ENCODE measurements around the gene HOXB8. TPM values are rescaled to one million over a fixed set of nuclear protein-coding genes. Genes with fewer than 3 reads are reported as not detected.

Gene HOXB8
- total RNA-seq, 1 donor from 2014 or later = not detected

- DNase-seq (ENCODE audit: low read depth in 2 of 2) = no peak
These were observed 31.3 kb downstream of the HOXB8 start for GRCh38 chr17:48583708-48584222.

GRCh38 chr17:48582750-48583069 is 32.4 kb downstream of the HOXB8 start:
- DNase-seq (ENCODE audit: low read depth in 2 of 2) = no peak

GRCh38 chr17:48579760-48580554 is 35.1 kb downstream of the HOXB8 start:
- DNase-seq (ENCODE audit: low read depth in 2 of 2) = no peak

DNA sequence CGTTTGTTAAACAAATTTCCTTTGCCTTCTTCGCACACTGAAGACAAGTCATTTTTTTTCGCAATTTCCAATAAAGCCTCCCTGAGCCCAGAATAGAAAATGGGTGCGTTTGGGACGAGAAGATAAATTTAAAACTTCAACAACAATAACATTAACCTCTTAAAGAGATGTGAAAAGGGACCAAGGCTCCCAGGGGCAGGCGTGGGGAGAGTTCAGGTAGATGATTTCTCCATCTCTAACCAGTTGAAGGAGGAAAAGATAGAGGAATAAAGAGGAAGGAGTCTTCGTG is 35.7 kb downstream of the HOXB8 start:
- no peak for DNase-seq (ENCODE audit: low read depth in 2 of 2)

DNA sequence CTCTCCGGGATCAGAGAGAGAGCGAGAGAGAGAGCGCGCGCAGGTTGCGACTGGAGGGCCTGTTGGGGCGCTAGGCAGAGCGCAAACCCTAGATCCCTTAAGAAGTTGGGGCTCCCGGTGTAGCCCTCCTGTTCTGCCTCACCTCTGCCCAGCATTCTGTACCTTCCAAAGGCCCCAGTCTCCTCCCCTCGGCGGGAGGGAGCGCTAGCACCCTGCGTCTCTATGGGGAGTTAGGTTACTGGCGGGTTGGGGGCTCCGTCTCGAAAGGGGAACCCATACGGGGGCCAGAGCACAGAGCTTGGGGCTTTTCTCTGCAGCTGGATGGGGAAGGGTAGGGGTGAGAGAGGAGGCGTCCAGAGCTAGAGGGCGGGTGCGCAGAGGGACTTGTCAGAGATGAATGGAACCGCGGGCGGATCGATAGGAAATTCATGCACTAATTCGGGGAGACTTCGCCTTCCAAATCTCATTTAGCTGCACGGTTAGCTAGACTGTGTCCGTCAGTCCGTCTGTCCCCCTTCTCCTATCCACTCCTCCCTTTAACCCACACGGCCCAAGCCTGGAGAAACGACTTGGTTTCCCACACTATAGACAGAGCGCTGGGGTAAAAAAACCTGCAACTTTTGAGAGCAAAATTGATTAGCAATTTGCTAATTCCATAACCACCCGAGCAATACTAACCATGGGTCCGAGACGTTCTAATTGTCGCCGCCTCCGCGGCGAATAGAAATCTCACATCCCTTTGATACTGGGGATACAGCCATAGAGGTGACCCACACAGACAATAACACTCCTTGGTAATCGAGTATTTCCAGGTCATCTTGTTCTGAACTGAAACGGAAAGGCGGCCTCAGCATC is 36.2 kb downstream of the HOXB8 start:
- peak; percentile 38 to 72 for DNase-seq (ENCODE audit: low read depth in 2 of 2)

DNA sequence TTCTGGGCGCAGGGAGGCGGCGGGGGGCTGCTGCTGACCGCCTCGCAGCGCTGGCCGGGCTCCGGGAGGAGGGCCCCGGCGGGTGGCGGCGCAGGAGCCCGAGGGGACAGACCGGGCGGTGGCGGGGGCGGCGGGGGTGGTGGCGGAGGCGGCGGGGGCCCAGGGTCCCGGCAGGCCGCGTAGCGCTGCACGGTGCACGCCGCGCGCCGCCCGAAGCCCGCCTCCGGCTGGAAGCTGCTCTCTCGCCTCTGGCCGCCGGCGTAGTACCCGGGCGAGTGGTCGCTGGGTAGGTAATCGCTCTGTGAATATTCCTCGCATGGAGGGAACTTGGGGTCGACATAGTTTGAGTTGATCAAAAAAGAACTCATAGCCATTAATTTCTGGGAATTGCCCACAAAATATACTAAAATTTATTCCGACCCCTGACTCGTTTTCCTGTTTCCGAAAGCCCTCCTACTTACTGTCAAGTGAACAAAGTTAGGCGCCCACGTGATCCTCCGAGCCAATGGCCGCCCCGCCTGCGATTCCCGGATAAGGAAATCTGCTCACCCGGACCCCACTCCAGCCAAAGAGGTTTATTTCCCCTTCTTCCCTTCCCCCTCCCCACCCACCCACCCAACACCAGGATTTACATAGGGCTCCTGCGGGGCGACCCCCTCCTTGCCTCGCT is 37.0 kb downstream of the HOXB8 start, which contains the start of gene HOXB4:
HOXB4 (minus strand) TSS at position 405 of the 670 bp plus-strand sequence; CDS start at position 374, 31 bp downstream.
- DNase-seq (ENCODE audit: low read depth in 2 of 2) = peak; percentile 88 to 90

DNA sequence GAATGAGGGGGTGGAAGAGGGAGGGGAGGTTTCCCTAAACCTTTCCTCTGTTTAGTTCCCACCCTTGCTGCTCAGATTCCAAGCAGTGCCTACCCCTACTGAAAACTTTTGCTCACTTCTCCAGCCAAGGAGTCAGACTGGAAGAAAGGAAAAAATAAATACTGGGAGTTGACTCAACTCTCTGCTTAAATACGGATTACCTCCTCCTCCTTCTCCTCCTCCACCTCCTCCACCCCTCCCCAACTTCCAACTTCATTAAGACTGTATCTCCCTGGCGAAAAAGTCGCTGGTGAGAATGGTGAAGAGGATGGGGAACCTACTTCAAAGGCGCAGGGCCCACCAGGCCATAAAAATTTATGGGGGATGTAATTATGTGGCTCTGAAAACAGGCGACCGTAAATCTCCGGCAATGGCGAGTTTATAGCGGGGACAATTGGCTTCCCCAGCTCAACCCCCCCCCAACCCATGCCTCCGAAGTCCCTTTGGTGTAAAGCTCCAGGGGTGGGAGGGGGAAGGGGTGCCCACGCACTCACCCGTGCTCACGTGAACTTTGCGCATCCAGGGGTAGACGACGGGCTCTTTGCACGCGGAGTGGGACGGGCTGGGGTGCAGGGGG is 37.7 kb downstream of the HOXB8 start:
- DNase-seq (ENCODE audit: low read depth in 2 of 2) = peak in 1 of 2 donors; percentile 28

- peak; percentile 45 to 54 for DNase-seq (ENCODE audit: low read depth in 2 of 2)
These were observed 38.4 kb downstream of the HOXB8 start for GRCh38 chr17:48576479-48577309.

DNA sequence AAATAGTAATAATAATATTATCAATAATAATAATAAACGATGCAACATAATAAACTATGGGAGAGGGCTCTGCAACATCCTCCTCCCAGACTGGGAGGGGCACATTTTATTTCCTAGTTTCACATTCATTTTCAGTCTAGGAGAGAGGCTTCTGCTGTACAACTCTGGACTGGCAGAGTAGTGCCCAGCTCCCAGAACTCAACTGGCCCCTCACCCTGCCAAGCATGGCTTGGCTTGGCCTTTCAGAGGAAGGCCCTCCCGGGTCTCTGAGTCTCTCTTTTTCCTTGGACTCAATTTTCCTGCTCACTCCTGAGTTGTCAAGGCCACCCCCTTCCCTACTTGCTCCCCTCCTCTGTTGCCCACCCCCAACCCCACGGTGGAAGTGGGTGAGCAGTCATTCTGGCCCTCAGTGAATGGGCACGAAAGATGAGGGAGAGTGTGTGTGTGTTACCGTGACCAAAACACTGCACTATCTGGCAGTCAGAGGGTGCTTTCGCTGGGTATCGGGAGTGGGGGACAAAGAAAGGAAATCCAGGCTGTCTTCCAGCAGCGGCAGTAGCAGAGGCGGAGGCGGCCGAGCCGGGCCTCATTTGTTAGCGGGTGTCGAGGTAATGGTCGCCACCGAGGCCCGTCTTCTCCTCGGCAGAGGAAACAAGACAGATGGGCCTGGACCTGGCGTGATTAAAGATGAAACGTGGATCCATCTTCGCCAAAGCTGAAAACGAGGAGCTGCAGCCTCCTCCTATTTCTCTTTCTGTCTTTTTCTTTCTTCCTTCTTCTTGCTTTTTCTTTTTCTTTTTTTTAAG is 39.2 kb downstream of the HOXB8 start:
- DNase-seq (ENCODE audit: low read depth in 2 of 2) = peak; percentile 46 to 48

- DNase-seq (ENCODE audit: low read depth in 2 of 2) = no peak
These were observed 40.0 kb downstream of the HOXB8 start for GRCh38 chr17:48575066-48575582.

- DNase-seq (ENCODE audit: low read depth in 2 of 2) = no peak
These were observed 40.5 kb downstream of the HOXB8 start for GRCh38 chr17:48574505-48575065.

GRCh38 chr17:48571826-48572417 is 43.2 kb downstream of the HOXB8 start:
- DNase-seq (ENCODE audit: low read depth in 2 of 2) = no peak

DNA sequence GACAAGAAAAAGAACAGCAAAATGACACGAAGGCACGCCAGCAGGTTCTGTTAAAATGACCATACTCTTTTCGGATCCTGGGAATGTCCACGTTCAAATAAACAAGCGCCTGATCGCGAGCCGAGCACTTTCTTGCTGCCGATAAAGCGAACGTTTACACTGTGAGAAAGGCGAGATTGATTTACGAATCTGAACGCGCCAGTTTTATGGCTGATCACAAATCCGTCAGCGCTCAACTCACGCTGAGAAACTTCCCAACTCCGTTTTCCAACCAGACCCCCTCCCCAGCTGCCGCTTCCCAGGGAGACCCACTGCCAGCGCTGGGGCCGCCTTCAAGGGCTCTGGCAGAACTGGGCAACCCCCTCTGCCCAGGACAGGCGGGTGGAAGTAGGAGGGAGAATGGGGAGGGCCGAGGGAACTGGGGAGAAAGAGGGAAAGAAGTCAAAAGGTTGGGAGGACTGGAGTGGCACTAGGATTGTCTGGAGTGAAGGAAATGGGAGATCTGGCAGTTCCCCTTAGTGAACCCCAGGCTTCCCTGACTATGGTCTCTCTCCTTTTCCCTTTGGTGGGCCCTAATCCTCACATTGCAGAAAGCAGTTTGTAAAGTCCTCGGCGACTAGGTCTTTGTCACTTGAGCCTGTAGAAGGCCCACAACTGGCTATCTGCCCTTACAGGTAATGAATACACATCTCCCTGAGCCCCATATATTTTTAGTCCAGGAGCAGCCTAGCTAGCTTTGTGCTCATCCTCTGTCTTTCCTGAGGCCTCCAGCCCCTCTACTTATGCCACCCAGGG is 43.9 kb downstream of the HOXB8 start:
- DNase-seq (ENCODE audit: low read depth in 2 of 2) = peak in 1 of 2 donors; percentile 28

- DNase-seq (ENCODE audit: low read depth in 2 of 2) = peak in 1 of 2 donors; percentile 28
These were observed 44.6 kb downstream of the HOXB8 start for GRCh38 chr17:48570325-48571023.

DNA sequence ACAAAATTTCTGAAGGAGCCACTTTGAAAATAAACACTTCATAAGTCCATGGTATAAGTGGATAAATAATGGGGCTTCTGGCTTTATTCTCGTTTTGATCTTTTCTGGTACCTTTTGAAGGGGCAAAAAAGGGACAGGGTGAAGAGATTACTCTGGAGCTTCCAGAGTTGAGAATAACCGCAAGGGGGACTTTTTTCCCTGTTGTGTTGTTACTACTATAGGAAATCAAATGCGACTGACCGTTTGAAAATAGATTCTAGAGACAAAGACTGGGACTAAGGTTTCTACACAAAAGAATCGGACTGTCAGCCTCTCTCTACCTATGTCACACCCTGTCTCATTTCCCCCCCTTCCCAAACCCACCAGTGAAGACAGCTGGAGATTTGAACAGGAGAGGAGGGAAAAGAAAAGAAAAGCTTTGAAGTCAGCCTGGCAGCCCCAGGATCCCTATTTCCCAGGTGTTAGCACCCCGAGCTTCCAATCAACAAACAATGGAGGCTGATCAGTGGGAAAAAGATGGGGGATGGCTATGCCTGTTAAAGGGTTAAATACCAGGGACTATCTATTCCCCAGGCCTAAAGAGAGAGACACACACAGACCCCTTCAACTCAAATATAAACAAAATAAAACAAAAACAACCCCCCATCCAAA is 45.3 kb downstream of the HOXB8 start:
- no peak for DNase-seq (ENCODE audit: low read depth in 2 of 2)

- DNase-seq (ENCODE audit: low read depth in 2 of 2) = no peak
These were observed 45.9 kb downstream of the HOXB8 start for GRCh38 chr17:48569240-48569582.

All from lung microvascular endothelial cell (primary cell).